Left renal pelvis (tissue), 4 donors: ENCODE measurements around the gene CCDC146. TPM values are rescaled to one million over a fixed set of nuclear protein-coding genes. Genes with fewer than 3 reads are reported as not detected.
"Not testable (repeated sequence)": the region's sequence is repeated elsewhere in the genome, so short reads cannot be mapped to it uniquely, and the experiment has no call there.

ENCODE experiments used
- DNase-seq, 4 donors: peaks; one replicate each; pipeline ENCODE4 v3.0.0-alpha.2; 2013; ENCODE audit warnings: low read depth in 4 of 4, low spot score in 3 of 4
- polyA plus RNA-seq, 4 donors: library from polyadenylated mRNA; unstranded; fragments of 120-200 nt; gene quantifications; one replicate each; pipeline ENCODE4 v1.2.1, GENCODE V29; 2013; ENCODE audit not compliant: insufficient read length in 4 of 4

Gene CCDC146, protein sequence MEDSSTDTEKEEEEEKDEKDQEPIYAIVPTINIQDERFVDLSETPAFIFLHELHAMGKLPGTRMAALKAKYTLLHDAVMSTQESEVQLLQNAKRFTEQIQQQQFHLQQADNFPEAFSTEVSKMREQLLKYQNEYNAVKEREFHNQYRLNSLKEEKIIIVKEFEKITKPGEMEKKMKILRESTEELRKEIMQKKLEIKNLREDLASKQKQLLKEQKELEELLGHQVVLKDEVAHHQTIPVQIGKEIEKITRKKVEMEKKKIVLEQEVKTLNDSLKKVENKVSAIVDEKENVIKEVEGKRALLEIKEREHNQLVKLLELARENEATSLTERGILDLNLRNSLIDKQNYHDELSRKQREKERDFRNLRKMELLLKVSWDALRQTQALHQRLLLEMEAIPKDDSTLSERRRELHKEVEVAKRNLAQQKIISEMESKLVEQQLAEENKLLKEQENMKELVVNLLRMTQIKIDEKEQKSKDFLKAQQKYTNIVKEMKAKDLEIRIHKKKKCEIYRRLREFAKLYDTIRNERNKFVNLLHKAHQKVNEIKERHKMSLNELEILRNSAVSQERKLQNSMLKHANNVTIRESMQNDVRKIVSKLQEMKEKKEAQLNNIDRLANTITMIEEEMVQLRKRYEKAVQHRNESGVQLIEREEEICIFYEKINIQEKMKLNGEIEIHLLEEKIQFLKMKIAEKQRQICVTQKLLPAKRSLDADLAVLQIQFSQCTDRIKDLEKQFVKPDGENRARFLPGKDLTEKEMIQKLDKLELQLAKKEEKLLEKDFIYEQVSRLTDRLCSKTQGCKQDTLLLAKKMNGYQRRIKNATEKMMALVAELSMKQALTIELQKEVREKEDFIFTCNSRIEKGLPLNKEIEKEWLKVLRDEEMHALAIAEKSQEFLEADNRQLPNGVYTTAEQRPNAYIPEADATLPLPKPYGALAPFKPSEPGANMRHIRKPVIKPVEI
- 10 to 100 TPM; 17.5 to 31.1 (median 23.2) TPM for polyA plus RNA-seq

DNA sequence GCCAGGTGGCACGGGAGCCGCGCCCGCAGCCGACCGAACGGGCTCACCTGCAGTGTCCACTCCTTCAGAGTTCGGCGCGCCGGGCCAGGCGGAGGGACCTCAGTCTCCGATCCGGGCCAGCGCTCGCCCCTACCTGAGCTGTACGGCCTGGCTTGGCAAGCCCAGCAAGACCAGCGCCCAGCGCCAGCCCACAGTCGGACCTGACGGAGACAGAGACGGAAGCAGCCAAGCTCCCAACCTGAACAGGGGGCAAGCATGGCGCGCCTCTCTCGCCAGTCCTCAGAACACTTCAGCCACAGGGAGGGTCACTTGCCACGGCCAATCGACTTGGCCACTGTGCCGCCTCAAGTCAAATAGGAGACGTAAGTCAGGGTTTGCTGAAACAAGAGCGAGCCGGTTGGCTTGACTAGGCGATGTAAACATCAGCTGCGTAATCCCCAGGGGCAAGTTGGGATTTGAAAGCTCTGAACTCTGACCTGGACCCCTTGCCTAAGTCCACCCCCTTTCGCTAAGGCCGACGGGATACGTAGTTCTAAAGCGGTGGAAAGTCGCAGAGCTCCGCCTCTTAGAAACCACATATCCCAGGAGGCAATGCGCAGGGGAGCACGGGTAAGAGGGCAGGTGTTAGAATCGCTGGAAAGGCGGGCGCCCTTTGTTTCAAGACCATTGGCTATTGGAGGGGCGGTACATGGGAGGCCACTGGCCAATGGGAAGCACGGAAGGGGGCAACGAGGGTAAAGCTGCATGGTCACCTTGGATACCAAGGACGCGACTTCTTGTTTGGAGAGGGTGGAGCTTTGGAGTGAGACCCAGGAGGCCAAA lies at the start of gene CCDC146:
Gene CCDC146 (plus strand): TSS at position 756 of the 822 bp plus-strand sequence. CDS start 45,054 bp downstream, outside the sequence.
- peak; percentile 90 to 97 (median 94) for DNase-seq

DNA sequence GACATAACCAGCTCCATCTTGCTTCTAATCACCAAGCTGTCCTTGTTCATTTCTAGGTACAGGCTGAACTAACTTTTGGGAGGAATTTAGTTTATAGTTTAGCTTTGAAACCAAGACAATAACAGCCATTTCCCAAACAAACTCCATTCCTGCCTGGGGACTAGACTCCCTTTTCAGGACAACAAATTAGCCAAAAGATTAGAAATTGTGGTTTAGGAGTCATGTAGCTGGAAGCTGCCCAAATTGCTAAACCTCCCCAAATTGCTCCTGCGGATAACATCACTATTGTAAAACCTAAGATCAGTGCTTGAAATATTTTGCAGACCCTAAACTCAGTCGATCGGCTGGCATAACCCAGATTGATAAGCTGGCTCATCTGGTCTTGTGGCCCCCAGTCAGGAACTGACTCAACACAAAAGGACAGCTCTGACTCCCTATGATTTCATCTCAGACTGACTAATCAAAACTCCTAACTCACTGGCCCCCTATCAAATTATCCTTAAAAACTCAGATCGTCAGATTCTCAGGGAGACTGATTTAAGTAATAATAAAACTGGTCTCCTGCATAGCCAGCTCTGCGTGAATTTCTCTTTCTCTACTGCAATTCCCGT lies 47.5 kb upstream of the CCDC146 start:
- not testable (repeated sequence) for DNase-seq

DNA sequence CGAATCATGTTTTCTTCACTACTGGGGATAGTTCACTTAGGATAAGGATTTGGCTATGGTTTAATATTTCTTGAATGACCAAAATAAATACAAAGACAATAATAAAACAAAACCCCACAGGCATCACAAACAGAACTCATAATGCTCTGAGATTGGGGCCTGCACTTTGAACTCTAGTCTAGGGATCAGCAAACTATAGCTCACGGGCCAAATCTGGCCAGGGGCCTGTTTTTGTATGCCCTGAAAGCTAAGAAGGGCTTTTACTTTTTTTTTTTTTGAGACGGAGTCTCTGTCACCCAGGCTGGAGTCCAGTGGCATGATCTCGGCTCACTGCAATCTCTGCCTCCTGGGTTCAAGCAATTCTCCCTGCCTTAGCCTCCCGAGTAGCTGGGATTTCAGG lies 45.4 kb upstream of the CCDC146 start:
- DNase-seq: not testable (repeated sequence)

DNA sequence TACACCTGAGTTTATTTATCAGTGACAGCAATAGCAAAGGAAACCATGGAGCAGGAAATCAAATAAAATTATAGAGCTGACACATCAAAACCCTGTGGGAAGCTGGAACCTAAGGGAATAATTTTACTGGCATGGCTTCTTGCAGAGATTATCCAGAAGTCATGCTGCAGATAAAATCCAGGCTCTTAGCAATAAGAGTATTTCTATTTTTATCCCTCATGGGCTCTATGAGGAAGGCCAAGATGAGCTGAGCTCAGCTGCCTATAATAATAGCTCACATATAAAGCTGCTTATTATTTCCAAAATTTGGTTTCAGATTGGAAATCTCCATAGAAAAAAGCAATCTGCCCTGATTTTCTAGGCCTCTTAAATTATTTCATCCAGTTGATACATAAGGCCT lies 43.3 kb upstream of the CCDC146 start:
- not testable (repeated sequence) for DNase-seq

DNA sequence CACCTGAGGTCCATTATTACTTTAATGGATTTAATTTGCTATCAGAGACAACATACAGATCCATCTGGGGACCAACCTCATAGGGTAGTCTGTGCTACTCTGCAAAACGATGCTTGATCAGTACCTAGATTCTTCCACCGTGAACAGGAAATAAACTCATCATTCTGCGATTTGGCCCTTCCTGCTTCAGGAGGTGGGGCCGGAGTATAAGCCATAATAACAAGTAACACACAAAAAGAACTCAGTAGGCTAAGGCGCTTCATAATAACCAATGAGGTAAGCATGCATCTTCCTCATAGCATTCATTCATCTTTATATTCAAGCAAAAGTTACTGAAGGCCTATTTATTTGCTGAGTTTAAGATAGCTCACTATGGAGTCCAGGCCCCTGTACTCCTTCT lies 42.8 kb upstream of the CCDC146 start:
- not testable (repeated sequence) for DNase-seq

DNA sequence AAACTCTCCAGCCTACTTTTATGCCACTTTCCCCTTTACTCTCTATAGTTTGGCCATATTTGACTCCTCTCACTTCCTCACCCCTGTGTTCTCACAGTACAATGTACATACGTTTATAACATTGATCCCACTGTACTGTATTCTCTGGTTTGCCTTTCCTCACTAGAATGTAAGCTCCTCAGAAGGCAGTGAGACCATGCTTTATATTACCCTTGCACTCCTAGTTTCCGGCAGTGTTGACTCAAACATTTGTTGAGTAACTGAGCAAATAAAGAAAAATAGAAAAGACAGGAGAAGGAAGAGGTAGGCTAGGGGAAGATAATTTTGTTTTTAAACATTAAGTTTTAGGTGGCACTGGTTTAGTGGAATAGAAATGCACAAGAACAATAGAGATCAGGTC lies 42.2 kb upstream of the CCDC146 start:
- DNase-seq: not testable (repeated sequence)

DNA sequence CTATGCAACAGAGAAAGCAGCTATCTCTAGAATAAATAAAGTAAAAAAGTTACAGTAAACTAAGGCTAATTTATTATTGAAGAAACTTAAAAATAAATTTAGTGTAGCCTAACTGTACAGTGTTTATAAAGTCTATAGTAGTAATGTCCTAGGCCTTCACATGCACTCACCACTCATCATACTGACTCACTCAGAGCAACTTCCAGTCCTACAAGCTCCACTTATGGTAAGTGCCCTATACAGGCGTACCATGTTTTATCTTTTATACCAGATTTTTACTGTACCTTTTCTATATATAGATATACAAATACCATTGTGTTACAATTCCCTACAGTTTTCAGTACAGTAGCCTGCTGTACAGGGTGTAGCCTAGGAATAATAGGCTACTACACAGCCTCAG lies 40.2 kb upstream of the CCDC146 start:
- DNase-seq: not testable (repeated sequence)

DNA sequence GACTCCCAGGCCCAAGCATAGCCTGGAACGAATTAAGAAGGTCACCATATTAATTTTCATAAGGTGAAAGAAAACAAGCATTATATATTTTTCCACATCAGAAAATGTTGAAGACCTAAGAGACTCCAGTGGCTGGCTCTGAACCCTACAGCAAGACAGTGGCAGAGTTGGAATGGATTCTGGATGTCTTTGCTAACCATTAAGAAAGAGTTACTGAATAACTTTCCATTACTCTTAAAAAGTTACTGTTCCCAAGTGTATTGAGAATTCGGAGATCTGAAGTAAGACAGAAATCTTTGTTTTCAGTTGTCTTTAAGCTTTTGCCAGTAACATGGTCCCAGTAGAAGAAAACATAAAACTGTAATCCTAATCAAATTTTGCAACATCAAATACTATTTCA lies 30.1 kb upstream of the CCDC146 start:
- not testable (repeated sequence) for DNase-seq

DNA sequence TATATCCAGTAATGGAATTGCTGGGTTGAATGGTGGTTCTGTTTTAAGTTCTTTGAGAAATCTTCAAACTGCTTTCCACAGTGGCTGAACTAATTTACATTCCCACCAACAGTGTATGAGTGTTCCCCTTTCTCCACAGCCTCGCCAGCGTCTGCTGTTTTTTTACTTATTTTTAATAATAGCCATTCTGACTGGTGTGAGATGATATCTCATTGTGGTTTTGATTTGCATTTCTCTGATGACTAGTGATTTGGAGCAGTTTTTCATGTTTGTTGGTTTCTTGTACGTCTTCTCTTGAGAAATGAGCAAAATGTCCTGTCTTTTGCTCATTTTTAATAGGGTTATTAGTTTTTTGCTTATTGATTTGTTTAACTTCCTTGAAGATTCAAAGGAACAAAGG lies 21.9 kb upstream of the CCDC146 start:
- not testable (repeated sequence) for DNase-seq

DNA sequence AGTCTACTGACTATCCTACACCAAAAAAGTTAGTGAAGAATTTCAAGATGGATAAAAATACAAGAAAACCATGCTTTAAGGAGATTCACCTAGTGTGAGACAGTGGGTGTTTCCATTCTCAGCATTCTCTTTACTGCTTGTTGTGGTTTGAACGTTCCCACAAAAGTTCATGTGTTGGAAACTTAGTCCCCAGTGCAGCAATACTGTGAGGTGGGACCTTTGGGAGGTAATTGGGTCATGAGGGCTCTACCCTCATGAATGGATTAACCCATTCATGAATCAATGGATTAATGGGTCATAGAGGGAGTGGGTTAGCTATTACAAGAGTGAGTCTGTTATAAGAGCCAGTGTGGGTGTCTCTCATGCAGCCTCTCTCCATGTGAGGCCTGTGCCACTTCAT lies 21.2 kb upstream of the CCDC146 start:
- DNase-seq: not testable (repeated sequence)

DNA sequence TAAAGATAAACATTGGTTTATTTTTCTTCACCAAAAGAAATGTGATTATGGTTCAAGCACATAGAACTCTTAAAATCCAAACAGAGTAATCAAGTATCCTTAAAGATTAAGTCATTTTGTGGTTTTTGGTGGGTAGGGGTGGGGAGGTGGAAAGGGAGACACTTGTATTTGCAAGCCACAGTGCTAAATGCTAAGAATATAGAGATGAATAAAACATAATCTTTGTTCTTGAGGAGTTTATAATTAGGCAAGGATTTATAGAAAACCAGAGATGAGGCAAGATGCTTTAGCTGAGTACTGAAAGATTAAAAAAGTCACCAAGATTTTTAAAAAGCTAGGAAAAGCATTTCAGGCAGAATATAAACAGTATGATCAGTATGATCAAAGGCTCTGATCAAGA lies 19.7 kb upstream of the CCDC146 start:
- not testable (repeated sequence) for DNase-seq

DNA sequence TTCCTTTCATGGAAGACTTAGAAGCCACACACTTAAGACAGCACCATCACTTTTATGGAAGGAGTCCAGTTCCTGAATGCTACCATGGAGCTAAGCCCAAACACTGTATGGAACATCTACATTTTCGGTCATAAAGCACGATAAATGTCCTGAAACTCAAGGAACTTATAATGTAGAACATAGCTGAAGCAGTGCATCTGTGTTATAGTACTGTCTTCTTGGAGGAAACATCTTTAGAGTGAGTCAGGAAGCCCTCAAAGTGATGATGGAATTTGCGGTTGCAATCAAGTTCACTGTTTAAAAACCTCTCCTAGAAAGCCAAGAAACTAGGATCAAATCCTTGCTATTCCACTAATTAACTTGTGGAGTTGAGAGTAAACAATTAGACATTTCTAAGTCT lies 16.5 kb upstream of the CCDC146 start:
- not testable (repeated sequence) for DNase-seq

DNA sequence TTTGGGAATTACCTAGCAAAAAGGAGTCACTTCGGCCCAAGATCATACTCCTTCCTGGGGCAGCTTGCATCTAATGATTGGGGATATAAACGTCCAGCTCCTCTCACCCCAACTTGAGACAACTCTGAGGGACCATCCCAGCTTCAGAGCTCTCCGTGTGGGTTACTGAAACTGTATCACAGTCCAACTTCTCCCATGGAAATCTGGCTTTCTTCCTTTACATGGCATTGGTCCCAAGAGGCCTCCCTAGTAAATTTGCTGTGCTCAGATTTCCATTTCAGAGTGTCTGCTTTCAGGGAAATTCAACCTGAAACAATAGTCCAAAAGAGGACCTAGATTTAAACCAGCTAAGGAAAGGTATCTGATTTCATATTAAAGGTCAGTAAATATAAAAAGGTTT lies 14.8 kb upstream of the CCDC146 start:
- DNase-seq: not testable (repeated sequence)

DNA sequence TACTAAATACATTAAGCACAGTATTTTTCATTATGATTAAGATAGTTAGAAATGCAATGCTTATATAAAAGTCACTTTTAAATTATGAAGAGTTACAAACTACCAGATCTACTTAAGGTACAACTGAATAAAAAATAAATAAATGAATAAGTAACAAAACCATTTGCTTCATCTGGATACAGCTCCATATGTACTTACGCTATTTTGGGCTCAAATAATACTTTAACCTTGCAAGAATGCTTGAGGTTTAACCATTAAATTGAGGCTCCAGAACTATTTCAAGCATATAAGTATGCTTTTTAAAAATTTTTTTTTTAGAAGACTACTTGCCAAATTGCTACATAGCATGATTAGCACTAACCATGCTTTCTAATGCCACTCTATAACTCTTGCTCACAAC lies 14.1 kb upstream of the CCDC146 start:
- not testable (repeated sequence) for DNase-seq

DNA sequence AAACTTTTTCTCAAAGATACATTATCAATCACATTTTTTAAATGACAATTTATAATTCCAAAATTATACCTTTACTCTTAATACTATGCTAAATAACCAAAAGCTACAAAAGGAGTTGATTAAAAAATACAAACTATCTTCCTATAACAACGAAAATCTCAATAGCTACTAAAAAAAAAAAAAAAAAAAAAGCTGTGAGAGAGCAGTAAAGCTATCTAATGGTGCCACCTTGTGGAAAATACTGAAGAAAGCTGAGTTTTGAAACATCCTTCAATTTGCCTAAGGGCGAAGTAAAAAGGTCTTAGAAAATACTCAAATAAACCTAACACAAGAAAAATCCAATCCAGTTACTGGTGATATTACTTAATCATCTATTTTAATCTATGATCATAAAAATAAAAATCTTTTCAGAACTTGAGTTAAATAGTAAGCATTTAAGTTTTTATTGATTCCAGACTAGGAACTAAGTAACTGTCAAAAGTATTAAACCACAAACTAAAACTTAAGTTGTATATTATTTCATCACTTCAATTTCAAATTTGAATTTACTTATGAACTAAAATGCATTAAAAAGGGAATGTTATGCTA lies 9.6 kb upstream of the CCDC146 start:
- DNase-seq: not testable (repeated sequence)

DNA sequence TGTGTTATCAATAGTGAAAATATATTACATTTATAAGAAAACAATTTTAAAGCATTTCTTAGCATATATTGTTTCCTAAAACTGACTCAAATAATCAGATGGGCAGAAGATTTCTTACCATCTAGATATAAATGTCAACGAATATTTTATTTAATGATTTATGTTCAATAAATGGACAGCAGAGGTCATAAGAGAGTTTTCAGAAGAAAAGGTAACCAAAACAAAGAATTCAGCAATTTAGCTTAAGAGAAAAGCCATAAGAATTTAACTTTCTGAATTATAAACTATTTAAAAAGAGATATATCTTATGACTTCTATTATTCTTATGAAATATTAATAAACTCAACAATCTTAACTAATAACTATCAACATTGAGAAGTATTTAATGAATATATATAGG lies 3.1 kb downstream of the CCDC146 start:
- DNase-seq: not testable (repeated sequence)

DNA sequence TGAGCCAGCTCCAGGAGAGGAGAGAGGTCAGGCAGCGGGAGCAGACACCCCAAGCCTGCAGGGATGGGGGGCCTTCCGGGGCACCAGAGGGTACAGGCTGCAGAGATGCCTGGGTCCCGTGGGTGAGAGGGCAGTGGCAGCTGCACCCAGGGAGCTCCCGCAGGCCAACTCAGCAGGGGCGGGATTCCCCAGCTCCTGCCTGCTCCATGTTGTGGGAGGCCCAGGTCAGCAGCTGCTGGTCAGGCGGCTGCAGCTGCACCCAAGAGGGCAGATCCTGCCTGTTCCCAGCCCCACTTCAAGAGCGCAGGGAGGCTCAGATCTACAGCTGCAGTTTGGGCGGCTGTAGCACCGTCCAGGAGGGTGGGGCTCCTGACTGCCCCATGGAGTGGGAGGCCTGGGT lies 4.6 kb downstream of the CCDC146 start:
- DNase-seq: not testable (repeated sequence)

DNA sequence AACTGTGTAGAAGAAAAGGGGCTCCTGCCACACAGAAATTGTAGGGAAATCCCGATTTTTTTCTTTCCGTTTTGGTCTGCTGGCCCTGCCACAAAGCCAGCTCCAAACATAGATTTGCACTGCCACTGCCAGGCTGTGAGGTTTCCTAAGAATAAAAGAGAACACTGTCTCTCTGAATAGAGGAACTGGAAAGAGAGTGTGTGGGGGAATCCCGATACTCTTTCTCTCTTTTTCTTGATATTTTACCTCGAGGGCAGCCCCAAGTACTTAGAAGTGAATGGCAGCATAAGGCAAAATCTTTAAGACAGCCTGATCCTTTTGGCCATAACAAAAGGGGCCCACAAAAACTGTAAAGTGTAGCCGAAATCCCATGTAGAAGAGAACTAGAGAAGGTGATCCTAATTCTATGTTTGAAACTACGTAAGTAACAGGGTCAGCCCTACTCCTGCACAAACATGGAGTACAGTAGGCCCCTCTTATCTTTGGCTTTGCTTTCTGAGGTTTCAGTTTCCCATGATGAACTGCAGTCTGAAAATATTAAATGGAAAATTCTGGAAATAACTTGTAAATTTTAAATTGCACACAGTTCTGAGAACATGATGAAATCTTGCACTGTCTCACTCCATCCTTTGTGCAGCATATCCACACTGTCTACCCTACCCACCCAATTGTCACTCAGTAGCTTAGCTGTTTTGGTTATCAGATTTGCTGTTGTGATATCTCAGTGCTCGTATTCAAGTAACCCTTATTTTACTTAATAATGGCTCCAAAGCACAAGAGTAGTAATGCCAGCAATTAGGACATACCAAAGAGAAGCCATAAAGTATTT lies 6.4 kb downstream of the CCDC146 start:
- DNase-seq: not testable (repeated sequence)

DNA sequence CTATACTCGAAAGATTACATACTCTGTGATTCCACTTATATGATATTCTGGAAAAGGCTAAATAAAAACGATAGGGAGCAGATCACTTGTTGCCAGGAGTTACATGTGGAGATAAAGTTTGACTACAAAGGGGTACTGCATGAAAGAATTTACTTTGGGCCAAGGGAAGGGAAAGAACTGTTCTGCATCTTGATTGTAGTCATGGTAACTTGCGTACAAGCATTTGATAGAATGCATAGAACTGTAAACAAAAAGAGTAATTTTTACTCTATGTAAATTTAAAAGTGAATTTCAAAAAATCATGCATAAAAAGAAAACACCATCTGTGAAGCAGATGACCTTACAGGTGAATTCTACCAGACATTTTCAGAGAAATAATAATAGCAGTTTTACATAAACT lies 9.4 kb downstream of the CCDC146 start:
- DNase-seq: not testable (repeated sequence)
